Left lung (tissue), 10 donors: ENCODE measurements around the gene ZIM2. TPM values are rescaled to one million over a fixed set of nuclear protein-coding genes. Genes with fewer than 3 reads are reported as not detected.
A peak's percentile ranks its signal among the peaks of the same experiment; 100 is the strongest.

Source experiments
- ATAC-seq: fragments of 200-7000 bp; cut with Tn5 transposase; one replicate; pipeline ENCODE4 v1.9.1; 2020; ENCODE audit warnings: moderate library complexity
- DNase-seq, 4 donors: peaks; one replicate each; pipeline ENCODE4 v3.0.0-alpha.2; 2013 to 2020
- H3K27ac ChIP-seq, 2 donors: fragments of 200-600 bp; sonication (generic) in 1 of 2; one replicate each; pipeline versions ENCODE4 v1.5.0 to v1.8.0; 2020 to 2021
- H3K27me3 ChIP-seq, 2 donors: fragments of 200-600 bp; sonication (generic) in 1 of 2; one replicate each; pipeline versions ENCODE4 v1.5.0 to v1.8.0; 2020 to 2021
- H3K36me3 ChIP-seq, 2 donors: fragments of 200-600 bp; sonication (generic) in 1 of 2; one replicate each; pipeline versions ENCODE4 v1.5.0 to v1.8.0; 2020 to 2021
- H3K4me1 ChIP-seq, 2 donors: fragments of 200-600 bp; one replicate each; pipeline ENCODE4 v1.8.0; 2021
- H3K4me3 ChIP-seq, 2 donors: fragments of 200-600 bp; sonication (generic) in 1 of 2; one replicate each; pipeline versions ENCODE4 v1.5.0 to v1.8.0; 2020 to 2021; ENCODE audit warnings: mild to moderate bottlenecking in 1 of 2
- H3K9me3 ChIP-seq, 2 donors: fragments of 200-600 bp; sonication (generic) in 1 of 2; one replicate each; pipeline versions ENCODE4 v1.5.0 to v1.8.0; 2020 to 2021
- intact Hi-C, 2 donors: fragments of 100-400 bp; cut with DNase I; formaldehyde crosslinking; loops; one replicate each; pipeline versions ENCODE4 v1.11.2 to v1.14.2; 2022
- polyA plus RNA-seq, 6 donors: library from polyadenylated mRNA; unstranded; fragments of 120-200 nt; gene quantifications; one replicate each; pipeline ENCODE4 v1.2.1, GENCODE V29; 2013; ENCODE audit not compliant: insufficient read length in 6 of 6
- total RNA-seq, 2 donors: library from RNA; stranded (reverse); fragmentation: NEBNext Ultra II Directional; extraction: Animal tissue kit (Norgen Biotek cat#: 25700); gene quantifications; one replicate each; pipeline ENCODE4 v1.2.1, GENCODE V29; 2021
- TF ChIP-seq, protein P1 (sequence below), 2 donors: fragments of 200-600 bp; sonication (generic) in 1 of 2; IDR thresholded peaks; one replicate each; pipeline versions ENCODE4 v1.5.0 to v1.8.0; 2021; ENCODE audit warnings: antibody characterized with exemption in 2 of 2
- donor health status: DM: no; HTN: yes; CAD: no.
- donor health status: DM: no; HTN: no; CAD: no.

ZIM2 gene
- total and polyA plus RNA-seq, 8 donors: 0.12 to 2.9 (median 1.8) TPM

DNA sequence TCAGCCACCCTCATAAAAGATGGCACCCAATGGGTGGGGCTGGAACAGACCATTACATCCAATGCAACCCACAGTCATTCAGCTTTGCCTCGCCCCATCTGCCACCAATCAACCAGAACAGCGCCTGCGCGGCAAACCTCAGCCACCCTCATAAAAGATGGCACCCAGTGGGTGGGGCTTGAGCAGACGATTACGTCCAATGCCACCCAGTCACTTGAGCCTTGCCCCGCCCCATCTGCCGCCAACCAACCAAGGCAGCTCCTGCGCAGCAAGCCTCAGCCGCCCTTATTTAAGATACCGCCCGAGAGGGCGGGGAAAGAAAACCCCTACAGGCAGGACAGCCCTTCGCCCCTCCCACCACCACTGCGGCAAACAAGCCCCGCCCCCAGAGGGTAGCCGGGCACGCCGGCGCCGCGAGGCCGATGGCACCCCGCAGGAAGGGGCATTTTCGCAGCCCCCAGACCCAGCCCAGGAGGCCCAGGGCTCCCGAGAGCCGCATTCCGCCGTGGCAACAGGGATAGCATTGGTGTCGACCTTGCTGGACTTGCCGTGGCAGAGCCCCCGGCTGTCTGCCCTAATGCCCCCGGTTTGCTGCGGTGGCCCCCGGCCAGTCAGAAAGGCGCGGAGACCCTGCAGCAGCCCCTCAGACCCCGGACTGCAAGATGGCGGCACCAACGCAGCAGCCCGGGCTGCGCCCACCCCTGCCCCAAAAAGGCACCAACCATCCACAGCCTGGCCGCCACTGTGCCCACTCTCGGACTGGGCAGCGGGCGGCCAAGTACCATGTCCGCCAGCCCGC lies 675 bp downstream of the ZIM2 start:
- DNase-seq: peak in 3 of 4 donors; percentile 88 to 96 (median 93)
- intact Hi-C loops: no loop called here
- Histone ChIP-seq H3K27me3 (peaks cover 0 to 51% of the 10 kb centered on the region in 2 donors), H3K4me3 (peak overlapping the region; percentile 22 to 33), H3K4me1 (no peaks in the 10 kb centered on the region), H3K36me3 (no peaks in the 10 kb centered on the region), H3K9me3 (peaks cover 0 to 51% of the 10 kb centered on the region in 2 donors), H3K27ac (peak overlapping the region; percentile 48 to 53)
- ATAC-seq: peak; percentile 54
- TF ChIP-seq, protein P1, sequence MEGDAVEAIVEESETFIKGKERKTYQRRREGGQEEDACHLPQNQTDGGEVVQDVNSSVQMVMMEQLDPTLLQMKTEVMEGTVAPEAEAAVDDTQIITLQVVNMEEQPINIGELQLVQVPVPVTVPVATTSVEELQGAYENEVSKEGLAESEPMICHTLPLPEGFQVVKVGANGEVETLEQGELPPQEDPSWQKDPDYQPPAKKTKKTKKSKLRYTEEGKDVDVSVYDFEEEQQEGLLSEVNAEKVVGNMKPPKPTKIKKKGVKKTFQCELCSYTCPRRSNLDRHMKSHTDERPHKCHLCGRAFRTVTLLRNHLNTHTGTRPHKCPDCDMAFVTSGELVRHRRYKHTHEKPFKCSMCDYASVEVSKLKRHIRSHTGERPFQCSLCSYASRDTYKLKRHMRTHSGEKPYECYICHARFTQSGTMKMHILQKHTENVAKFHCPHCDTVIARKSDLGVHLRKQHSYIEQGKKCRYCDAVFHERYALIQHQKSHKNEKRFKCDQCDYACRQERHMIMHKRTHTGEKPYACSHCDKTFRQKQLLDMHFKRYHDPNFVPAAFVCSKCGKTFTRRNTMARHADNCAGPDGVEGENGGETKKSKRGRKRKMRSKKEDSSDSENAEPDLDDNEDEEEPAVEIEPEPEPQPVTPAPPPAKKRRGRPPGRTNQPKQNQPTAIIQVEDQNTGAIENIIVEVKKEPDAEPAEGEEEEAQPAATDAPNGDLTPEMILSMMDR (IDR thresholded peaks at IDR 0.05): no peak

- Histone ChIP-seq H3K36me3 (no peaks in the 10 kb centered on the region), H3K27ac (peak overlapping the region; percentile 51 to 85), H3K9me3 (peaks cover 0 to 51% of the 10 kb centered on the region in 2 donors), H3K4me1 (no peaks in the 10 kb centered on the region), H3K27me3 (peaks cover 0 to 51% of the 10 kb centered on the region in 2 donors), H3K4me3 (peak overlapping the region in 1 of 2 donors; percentile 35)
- intact Hi-C loops: no loop called here
- ATAC-seq (peak; percentile 70), DNase-seq (peak; percentile 91 to 97 (median 94))
- TF ChIP-seq, protein P1 (IDR thresholded peaks at IDR 0.05): no peak
Measured at GRCh38 chr19:56838909-56839651, 1.4 kb downstream of the ZIM2 start.

DNA sequence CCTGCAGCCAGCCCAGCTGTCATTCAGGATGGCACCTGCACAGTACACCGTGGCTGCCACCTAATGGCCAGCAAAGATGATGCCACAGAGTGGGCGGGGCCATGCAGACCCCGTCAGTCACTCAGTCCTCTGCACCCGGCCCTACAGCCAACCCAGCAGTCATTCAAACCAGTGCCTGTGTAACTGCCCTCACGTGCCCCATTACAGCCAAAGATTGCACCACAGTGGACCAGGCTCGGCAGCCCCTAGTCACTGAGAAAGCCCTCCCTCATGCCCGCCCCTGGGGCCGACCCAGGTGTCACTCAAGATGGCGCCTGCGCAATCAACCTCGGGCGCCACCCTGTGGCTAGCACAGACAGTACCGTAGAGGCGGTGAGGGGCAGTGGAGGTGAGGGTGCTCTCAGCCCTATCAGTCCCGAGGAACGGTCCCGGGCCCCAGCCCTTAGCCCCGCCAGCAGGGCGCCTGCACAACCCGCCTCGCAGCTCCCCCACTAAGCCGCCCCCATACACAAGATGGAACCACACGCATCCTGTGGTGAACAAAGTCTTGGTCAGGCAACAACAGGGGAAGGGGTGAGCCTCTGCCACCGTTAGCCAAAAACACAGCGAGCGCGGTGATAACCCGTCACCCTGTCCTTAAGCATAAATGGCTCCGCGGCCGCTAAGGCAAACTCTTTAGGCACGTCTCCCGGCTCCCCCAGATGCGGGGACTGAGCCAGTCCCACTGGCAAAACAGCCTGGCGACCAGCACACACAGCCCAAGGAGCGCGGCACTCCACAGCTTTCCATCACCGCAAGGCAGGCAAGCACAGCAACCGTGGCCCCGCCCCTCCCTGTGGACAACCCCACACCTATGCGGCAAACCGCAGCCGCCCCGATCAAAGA lies 2.3 kb downstream of the ZIM2 start:
- ATAC-seq (peak; percentile 58), DNase-seq (peak; percentile 62 to 88 (median 76))
- TF ChIP-seq, protein P1 (IDR thresholded peaks at IDR 0.05): peak in 1 of 2 donors; percentile 21
- Histone ChIP-seq H3K27me3 (peaks cover 0 to 50% of the 10 kb centered on the region in 2 donors), H3K36me3 (no peaks in the 10 kb centered on the region), H3K4me1 (no peaks in the 10 kb centered on the region), H3K4me3 (peak overlapping the region; percentile 35 to 37), H3K27ac (peak overlapping the region; percentile 51 to 85), H3K9me3 (peaks cover 0 to 51% of the 10 kb centered on the region in 2 donors)
- intact Hi-C loops: no loop called here

GRCh38 chr19:56837492-56838023 lies 3.0 kb downstream of the ZIM2 start:
- Histone ChIP-seq H3K27me3 (peaks cover 0 to 43% of the 10 kb centered on the region in 2 donors), H3K27ac (peak overlapping the region; percentile 51 to 85), H3K4me1 (no peaks in the 10 kb centered on the region), H3K36me3 (no peaks in the 10 kb centered on the region), H3K9me3 (peaks cover 0 to 51% of the 10 kb centered on the region in 2 donors), H3K4me3 (peak overlapping the region in 1 of 2 donors; percentile 35)
- ATAC-seq (peak; percentile 35), DNase-seq (peak; percentile 56 to 84 (median 80))
- TF ChIP-seq, protein P1 (IDR thresholded peaks at IDR 0.05): peak; percentile 31 to 46
- intact Hi-C loops: no loop called here
